Transverse colon (tissue), 4 donors: ENCODE results near the gene CAPN9. TPM values are rescaled to one million over a fixed set of nuclear protein-coding genes. Genes with fewer than 3 reads are reported as not detected.
A peak's percentile ranks its signal among the peaks of the same experiment; 100 is the strongest.

Experiments used
- DNase-seq: peaks from one replicate; pipeline ENCODE4 v3.0.0-alpha.2; 2019
- H3K27ac ChIP-seq, 4 donors: fragments of 200-600 bp; sonication (generic); 2 replicates each; pipeline ENCODE4 v1.5.1; 2016 to 2018; ENCODE audit warnings: inconsistent platforms in 4 of 4
- H3K27me3 ChIP-seq: fragments of 200-600 bp; sonication (generic); 2 replicates; pipeline ENCODE4 v1.5.1; 2017; ENCODE audit warnings: inconsistent platforms
- H3K36me3 ChIP-seq, 4 donors: fragments of 200-600 bp; sonication (generic); 2 replicates each; pipeline ENCODE4 v1.5.1; 2017 to 2019; ENCODE audit warnings: inconsistent platforms in 4 of 4
- H3K4me1 ChIP-seq, 4 donors: fragments of 200-600 bp; sonication (generic); 2 replicates each; pipeline ENCODE4 v1.5.1; 2017 to 2020; ENCODE audit warnings: inconsistent platforms in 4 of 4
- H3K4me3 ChIP-seq, 4 donors: fragments of 200-600 bp; sonication (generic); 1 replicate in 1 of 4; 2 replicates in 3 of 4; pipeline versions ENCODE4 v1.5.1 to v1.6.1; 2017 to 2019; ENCODE audit warnings: inconsistent platforms in 4 of 4
- H3K9me3 ChIP-seq, 2 donors: fragments of 200-600 bp; sonication (generic); 2 replicates each; pipeline ENCODE4 v1.5.1; 2017 to 2019; ENCODE audit warnings: inconsistent platforms in 2 of 2
- EP300 ChIP-seq: sonication (generic); formaldehyde crosslinking; IDR thresholded peaks from one replicate; pipeline ENCODE4 v1.6.1; 2017; ENCODE audit warnings: antibody characterized with exemption, low read depth
- POLR2A ChIP-seq: fragments of 450-650 bp; IDR thresholded peaks from one replicate; pipeline ENCODE4 v1.6.1; 2016; ENCODE audit warnings: antibody characterized with exemption, mild to moderate bottlenecking, moderate library complexity
- POLR2AphosphoS5 ChIP-seq, 3 donors: sonication (generic); formaldehyde crosslinking; IDR thresholded peaks; one replicate each; pipeline ENCODE4 v1.6.1; 2016; ENCODE audit warnings: antibody characterized with exemption in 3 of 3
- whole genome bisulfite sequencing, 2 donors: methylation state at CpG; one replicate each; pipeline ENCODE4 v1.1.5; 2018; ENCODE audit warnings: low coverage in 1 of 2; 5-methylcytosine and 5-hydroxymethylcytosine counted together
- in situ Hi-C, 4 donors: fragments of 200-750 bp; cut with MboI; loops; one replicate each; pipeline versions ENCODE4 v1.15.0 to v1.15.1; 2017; ENCODE audit warnings: low sequenced_read_pairs in 3 of 4, low pct_ligation_motif_present in 1 of 4, low pct_unique_long_range_greater_than_20kb in 1 of 4
- intact Hi-C: fragments of 100-400 bp; cut with DNase I; formaldehyde crosslinking; loops from one replicate; pipeline ENCODE4 v1.15.1; 2023; ENCODE audit warnings: low total_unique reads
- total RNA-seq, 4 donors: library from RNA; depleted of rRNA; stranded (reverse); fragments of >200 nt; gene quantifications; one replicate each; pipeline ENCODE4 v1.1.0, GENCODE V29; 2016
- TF ChIP-seq, protein P1 (sequence below), 5 experiments: fragments of 200-600 bp in 3 of 5; fragments of 450-650 bp in 2 of 5; sonication (generic) in 3 of 5; IDR thresholded peaks; 1 replicate in 2 of 5; 2 replicates in 3 of 5; pipeline ENCODE4 v1.5.1; 2016 to 2017; ENCODE audit warnings: antibody characterized with exemption in 5 of 5, inconsistent platforms in 3 of 5, mild to moderate bottlenecking in 2 of 5, moderate library complexity in 1 of 5

Gene CAPN9
- total RNA-seq, 4 donors from 2014 or later, result 26.3 to 59.9 (median 32.7) TPM

- H3K27ac ChIP-seq, result no peak overlapping the region
- H3K4me1 ChIP-seq, result peaks cover 0 to 9% (median 5%) of the 10 kb centered on the region in 4 donors
- H3K27me3 ChIP-seq, result no peaks in the 10 kb centered on the region
- 61 to 88% methylated on average over 3 to 8 of the region's 8 CpGs for WGBS, 2 donors
- no peaks in the 10 kb centered on the region for H3K9me3 ChIP-seq
- no peak for DNase-seq
- H3K36me3 ChIP-seq, result no peaks in the 10 kb centered on the region
- in situ Hi-C loops (loop anchor here in 1 of 4 donors (25.0 kb wide), 1 partner anchor 97 kb away; no protein-coding TSS in a partner anchor), intact Hi-C loops (no loop called here)
- H3K4me3 ChIP-seq, result no peak overlapping the region
- TF ChIP-seq POLR2AphosphoS5 (IDR thresholded peaks at IDR 0.05), result no peak
Measured at GRCh38 chr1:230758709-230759368, 11.7 kb downstream of the CAPN9 start.

- Histone ChIP-seq H3K4me1 (peaks cover 0 to 4% (median 0%) of the 10 kb centered on the region in 4 donors), H3K4me3 (no peak overlapping the region), H3K27ac (no peak overlapping the region), H3K36me3 (no peaks in the 10 kb centered on the region), H3K9me3 (no peaks in the 10 kb centered on the region), H3K27me3 (no peaks in the 10 kb centered on the region)
- 88 to 92% methylated on average over 3 to 7 of the region's 7 CpGs for WGBS, 2 donors
- intact Hi-C loops, result no loop called here
- in situ Hi-C loops, result loop anchor here in 1 of 4 donors (25.0 kb wide), 1 partner anchor 97 kb away; no protein-coding TSS in a partner anchor
- DNase-seq, result no peak
- TF ChIP-seq, protein P1, sequence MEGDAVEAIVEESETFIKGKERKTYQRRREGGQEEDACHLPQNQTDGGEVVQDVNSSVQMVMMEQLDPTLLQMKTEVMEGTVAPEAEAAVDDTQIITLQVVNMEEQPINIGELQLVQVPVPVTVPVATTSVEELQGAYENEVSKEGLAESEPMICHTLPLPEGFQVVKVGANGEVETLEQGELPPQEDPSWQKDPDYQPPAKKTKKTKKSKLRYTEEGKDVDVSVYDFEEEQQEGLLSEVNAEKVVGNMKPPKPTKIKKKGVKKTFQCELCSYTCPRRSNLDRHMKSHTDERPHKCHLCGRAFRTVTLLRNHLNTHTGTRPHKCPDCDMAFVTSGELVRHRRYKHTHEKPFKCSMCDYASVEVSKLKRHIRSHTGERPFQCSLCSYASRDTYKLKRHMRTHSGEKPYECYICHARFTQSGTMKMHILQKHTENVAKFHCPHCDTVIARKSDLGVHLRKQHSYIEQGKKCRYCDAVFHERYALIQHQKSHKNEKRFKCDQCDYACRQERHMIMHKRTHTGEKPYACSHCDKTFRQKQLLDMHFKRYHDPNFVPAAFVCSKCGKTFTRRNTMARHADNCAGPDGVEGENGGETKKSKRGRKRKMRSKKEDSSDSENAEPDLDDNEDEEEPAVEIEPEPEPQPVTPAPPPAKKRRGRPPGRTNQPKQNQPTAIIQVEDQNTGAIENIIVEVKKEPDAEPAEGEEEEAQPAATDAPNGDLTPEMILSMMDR (IDR thresholded peaks at IDR 0.05), result no peak
- no peak for TF ChIP-seq POLR2AphosphoS5 (IDR thresholded peaks at IDR 0.05)
- no peak for TF ChIP-seq EP300
- no peak for TF ChIP-seq POLR2A
Measured at GRCh38 chr1:230759369-230760065, 12.3 kb downstream of the CAPN9 start.

DNA sequence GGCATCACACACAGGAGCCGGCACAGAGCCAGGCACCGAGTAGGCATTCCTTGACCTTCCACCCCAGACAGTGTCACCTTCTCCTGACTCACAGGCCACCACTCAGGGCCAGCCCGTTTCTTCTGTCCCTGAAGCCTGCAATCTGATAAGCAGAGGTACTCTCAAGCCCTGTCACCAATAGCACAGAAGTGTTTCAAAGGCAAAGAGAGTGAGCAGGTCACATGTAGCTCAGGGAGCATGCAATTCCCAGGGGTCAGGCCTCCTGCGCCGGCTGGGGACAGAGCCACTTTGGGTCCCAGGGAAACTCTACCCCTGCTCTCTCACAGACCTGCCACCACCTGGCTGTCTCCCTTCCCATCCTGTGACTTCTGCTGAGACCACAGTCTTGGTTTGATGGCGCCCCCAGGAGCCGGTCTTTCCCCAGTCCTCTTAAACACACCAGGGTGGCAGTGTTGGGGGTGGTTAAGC, 13.2 kb downstream of the CAPN9 start:
- Histone ChIP-seq H3K4me3 (no peak overlapping the region), H3K9me3 (no peaks in the 10 kb centered on the region), H3K36me3 (no peaks in the 10 kb centered on the region), H3K4me1 (no peaks in the 10 kb centered on the region), H3K27me3 (no peaks in the 10 kb centered on the region), H3K27ac (no peak overlapping the region)
- WGBS, 2 donors, result 60 to 70% methylated on average over 1 to 7 of the region's 7 CpGs
- TF ChIP-seq, protein P1 (IDR thresholded peaks at IDR 0.05), result no peak
- peak; percentile 28 for DNase-seq
- intact Hi-C loops, result no loop called here
- in situ Hi-C loops, result loop anchor here in 1 of 4 donors (25.0 kb wide), 1 partner anchor 98 kb away; no protein-coding TSS in a partner anchor

DNA sequence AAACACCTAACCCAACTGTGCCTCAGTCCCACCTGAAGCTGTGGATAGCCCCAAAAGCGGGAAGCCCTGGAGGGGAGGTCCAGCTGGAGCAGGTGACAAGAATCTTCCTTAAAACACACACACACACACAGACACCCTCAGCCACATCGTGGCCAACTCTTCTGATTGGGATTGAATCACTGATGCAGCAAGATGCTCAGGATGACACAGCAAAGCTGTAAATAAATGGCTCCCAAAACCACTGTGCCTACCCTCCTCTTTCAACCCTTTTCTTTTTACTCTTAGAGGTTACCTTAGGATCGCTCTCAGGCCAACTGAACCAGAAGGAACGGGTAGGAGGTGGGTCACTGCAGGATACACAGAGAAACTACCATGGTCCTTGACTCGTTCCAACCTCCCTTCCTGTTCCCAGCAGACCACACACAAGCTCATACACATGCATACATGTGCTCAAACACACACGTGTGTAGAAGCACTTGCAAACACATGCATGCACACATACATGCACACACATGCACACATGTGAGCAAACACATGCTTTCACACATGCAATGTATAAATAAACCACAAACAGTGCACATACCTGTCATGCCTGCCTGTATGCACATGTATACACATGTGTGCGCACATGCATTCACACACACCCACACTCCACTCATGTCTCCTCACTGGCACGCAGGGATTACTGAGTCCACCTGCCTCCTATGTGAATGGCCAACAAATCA, 14.4 kb downstream of the CAPN9 start:
- intact Hi-C loops (no loop called here), in situ Hi-C loops (loop anchor here in 1 of 4 donors (25.0 kb wide), 1 partner anchor 99 kb away; no protein-coding TSS in a partner anchor)
- Histone ChIP-seq H3K4me1 (no peaks in the 10 kb centered on the region), H3K27ac (no peak overlapping the region), H3K4me3 (no peak overlapping the region), H3K36me3 (no peaks in the 10 kb centered on the region), H3K27me3 (no peaks in the 10 kb centered on the region), H3K9me3 (no peaks in the 10 kb centered on the region)
- DNase-seq, result no peak
- TF ChIP-seq EP300 (no peak), POLR2AphosphoS5 (IDR thresholded peaks at IDR 0.05) (no peak), POLR2A (no peak)
- TF ChIP-seq, protein P1 (IDR thresholded peaks at IDR 0.05), result no peak
- 40 to 89% methylated on average over 1 to 8 of the region's 8 CpGs for WGBS, 2 donors
